ENCODE data around the gene CASTOR1.

DNA sequence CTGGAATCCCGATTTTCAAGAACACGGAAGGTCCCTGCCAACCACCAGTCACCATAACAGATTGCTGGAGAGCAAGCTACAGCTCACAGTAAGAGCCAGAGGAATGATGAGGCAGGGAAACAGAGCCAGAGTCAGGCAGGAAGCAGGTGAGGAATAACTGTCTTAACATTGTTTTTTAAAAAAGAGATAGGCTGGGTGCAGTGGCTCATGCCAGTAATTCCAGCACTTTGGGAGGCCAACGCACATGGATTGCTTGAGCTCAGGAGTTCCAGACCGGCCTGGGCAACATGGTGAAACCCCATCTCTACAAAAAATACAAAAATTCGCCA, 13.5 kb upstream of the CASTOR1 start:
- TF ChIP-seq, protein P1, sequence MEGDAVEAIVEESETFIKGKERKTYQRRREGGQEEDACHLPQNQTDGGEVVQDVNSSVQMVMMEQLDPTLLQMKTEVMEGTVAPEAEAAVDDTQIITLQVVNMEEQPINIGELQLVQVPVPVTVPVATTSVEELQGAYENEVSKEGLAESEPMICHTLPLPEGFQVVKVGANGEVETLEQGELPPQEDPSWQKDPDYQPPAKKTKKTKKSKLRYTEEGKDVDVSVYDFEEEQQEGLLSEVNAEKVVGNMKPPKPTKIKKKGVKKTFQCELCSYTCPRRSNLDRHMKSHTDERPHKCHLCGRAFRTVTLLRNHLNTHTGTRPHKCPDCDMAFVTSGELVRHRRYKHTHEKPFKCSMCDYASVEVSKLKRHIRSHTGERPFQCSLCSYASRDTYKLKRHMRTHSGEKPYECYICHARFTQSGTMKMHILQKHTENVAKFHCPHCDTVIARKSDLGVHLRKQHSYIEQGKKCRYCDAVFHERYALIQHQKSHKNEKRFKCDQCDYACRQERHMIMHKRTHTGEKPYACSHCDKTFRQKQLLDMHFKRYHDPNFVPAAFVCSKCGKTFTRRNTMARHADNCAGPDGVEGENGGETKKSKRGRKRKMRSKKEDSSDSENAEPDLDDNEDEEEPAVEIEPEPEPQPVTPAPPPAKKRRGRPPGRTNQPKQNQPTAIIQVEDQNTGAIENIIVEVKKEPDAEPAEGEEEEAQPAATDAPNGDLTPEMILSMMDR (IDR thresholded peaks at IDR 0.05), result no peak
- TF ChIP-seq POLR2A (IDR thresholded peaks at IDR 0.05), result no peak

All from Peyer's patch (tissue), 4 donors.